A549 (cell line): ENCODE results near the gene PLA2G2C.

Source experiments
- CEBPB ChIP-seq, 2 experiments: fragments of >200 bp in 1 of 2; sonication (Bioruptor Twin) in 1 of 2; formaldehyde crosslinking in 1 of 2; IDR thresholded peaks; 2 replicates each; pipeline ENCODE4 v1.6.1; 2012 to 2016
- CTCF ChIP-seq: fragments of >200 bp; sonication (Bioruptor Twin); formaldehyde crosslinking; IDR thresholded peaks from 3 replicates; pipeline ENCODE4 v1.5.1; 2016
- E2F6 ChIP-seq: IDR thresholded peaks from 2 replicates; pipeline ENCODE4 v1.6.1; 2012; ENCODE audit warnings: low read depth, borderline replicate concordance
- EP300 ChIP-seq, 2 experiments: fragments of >200 bp; sonication (Bioruptor Twin); formaldehyde crosslinking; IDR thresholded peaks; 2 replicates in 1 of 2; 3 replicates in 1 of 2; pipeline ENCODE4 v1.6.1; 2016 to 2017
- HOXB13 ChIP-seq: fragments of 250-450 bp; sonication (Bioruptor Pico); IDR thresholded peaks from 2 replicates; pipeline ENCODE4 v1.5.0; 2020; ENCODE audit warnings: low read depth, mild to moderate bottlenecking, moderate library complexity
- JUN ChIP-seq, 2 experiments: fragments of >200 bp; sonication (Bioruptor Twin); formaldehyde crosslinking; IDR thresholded peaks; 2 replicates in 1 of 2; 3 replicates in 1 of 2; pipeline ENCODE4 v1.6.1; 2016 to 2017
- KDM1A ChIP-seq: fragments of 200-600 bp; sonication (generic); IDR thresholded peaks from 2 replicates; pipeline ENCODE4 v1.6.1; 2016; ENCODE audit warnings: low read depth, mild to moderate bottlenecking
- MAX ChIP-seq: IDR thresholded peaks from 2 replicates; pipeline ENCODE4 v1.6.1; 2012
- POLR2A ChIP-seq: IDR thresholded peaks from 2 replicates; pipeline ENCODE4 v1.6.1; 2012; ENCODE audit warnings: mild to moderate bottlenecking, low read length
- POLR2AphosphoS2 ChIP-seq: conservative IDR thresholded peaks from 2 replicates; pipeline ENCODE4 v1.6.1; 2012; ENCODE audit warnings: low read length, improper control_type of control experiment, inconsistent platforms
- RCOR1 ChIP-seq: fragments of 150-350 bp; IDR thresholded peaks from 2 replicates; pipeline ENCODE4 v1.6.1; 2014; ENCODE audit warnings: antibody characterized with exemption, low read length, low read depth
- REST ChIP-seq: fragments of 200-600 bp; sonication (generic); IDR thresholded peaks from 2 replicates; pipeline ENCODE4 v1.6.1; 2016; ENCODE audit warnings: antibody characterized with exemption, mild to moderate bottlenecking, moderate library complexity
- SMC3 ChIP-seq: fragments of >200 bp; sonication (Bioruptor Twin); formaldehyde crosslinking; IDR thresholded peaks from 3 replicates; pipeline ENCODE4 v1.6.1; 2018; ENCODE audit warnings: inconsistent platforms

- no peak for TF ChIP-seq JUN (IDR thresholded peaks at IDR 0.05)
- TF ChIP-seq POLR2A: no peak
- no peak for TF ChIP-seq KDM1A
- no peak for TF ChIP-seq REST
- TF ChIP-seq CTCF: no peak
- TF ChIP-seq E2F6: no peak
- no peak for TF ChIP-seq RCOR1
- no peak for TF ChIP-seq CEBPB (IDR thresholded peaks at IDR 0.05)
- TF ChIP-seq SMC3: no peak
- no peak for TF ChIP-seq POLR2AphosphoS2
- no peak for TF ChIP-seq HOXB13 (CRISPR knock-in tag)
- TF ChIP-seq EP300 (IDR thresholded peaks at IDR 0.05): no peak
- TF ChIP-seq MAX: no peak
These were observed 67.0 kb downstream of the PLA2G2C start, which contains the start of gene PLA2G2D for GRCh38 chr1:20119347-20119746.
